Thoracic aorta (tissue), 2 donors: ENCODE results near the gene MORN3. TPM values are rescaled to one million over a fixed set of nuclear protein-coding genes. Genes with fewer than 3 reads are reported as not detected.

Experiments
- ATAC-seq: fragments of 150-250 bp; one replicate; pipeline ENCODE4 v1.8.0; 2017; ENCODE audit warnings: low read depth; ENCODE audit not compliant: insufficient number of reproducible peaks, low FRiP score
- DNase-seq: peaks from one replicate; pipeline ENCODE4 v3.0.0-alpha.2; 2020; ENCODE audit warnings: low spot score
- H3K27ac ChIP-seq, 2 donors: fragments of 200-600 bp; sonication (generic); 1 replicate in 1 of 2; 2 replicates in 1 of 2; pipeline ENCODE4 v1.5.1; 2016; ENCODE audit warnings: mild to moderate bottlenecking in 2 of 2, moderate library complexity in 2 of 2
- H3K27me3 ChIP-seq: fragments of 200-600 bp; sonication (generic); replicated peaks from 2 replicates; pipeline ENCODE4 v1.6.0; 2016; ENCODE audit warnings: mild to moderate bottlenecking; ENCODE audit not compliant: insufficient read depth
- H3K36me3 ChIP-seq: fragments of 200-600 bp; sonication (generic); one replicate; pipeline ENCODE4 v1.5.1; 2016
- H3K4me1 ChIP-seq, 2 donors: fragments of 200-600 bp; sonication (generic); 1 replicate in 1 of 2; 2 replicates in 1 of 2; pipeline versions ENCODE4 v1.5.1 to v1.6.0; 2016; ENCODE audit warnings: low read depth in 2 of 2, mild to moderate bottlenecking in 1 of 2; ENCODE audit not compliant: control insufficient read depth in 1 of 2
- H3K4me3 ChIP-seq: fragments of 200-600 bp; sonication (generic); 2 replicates; pipeline ENCODE4 v1.5.1; 2016; ENCODE audit warnings: mild to moderate bottlenecking
- H3K9me3 ChIP-seq: fragments of 200-600 bp; sonication (generic); 2 replicates; pipeline ENCODE4 v1.5.1; 2016
- CTCF ChIP-seq: fragments of 200-600 bp; sonication (generic); IDR thresholded peaks from one replicate; pipeline ENCODE4 v1.5.1; 2019; ENCODE audit warnings: antibody characterized with exemption
- total RNA-seq, 2 donors: library from RNA; depleted of rRNA; stranded (reverse); fragments of >200 nt; gene quantifications; one replicate each; pipeline versions ENCODE4 v1.1.0 to v1.2.3, GENCODE V29; 2016

Gene MORN3
- total RNA-seq, 2 donors from 2014 or later: 0.78 TPM; not detected in 1

- peaks cover 3 to 18% of the 10 kb centered on the region in 2 donors for H3K4me1 ChIP-seq
- no peaks in the 10 kb centered on the region for H3K36me3 ChIP-seq
- no peaks in the 10 kb centered on the region for H3K9me3 ChIP-seq
- ATAC-seq (no peak), DNase-seq (no peak)
- H3K4me3 ChIP-seq: no peak overlapping the region
- no peaks in the 10 kb centered on the region for H3K27me3 ChIP-seq
- no peak overlapping the region for H3K27ac ChIP-seq
- TF ChIP-seq CTCF: no peak
These were observed 61.2 kb downstream of the MORN3 start for GRCh38 chr12:121608301-121608700.

- H3K36me3 ChIP-seq: no peaks in the 10 kb centered on the region
- no peak overlapping the region for H3K4me3 ChIP-seq
- ATAC-seq (no peak), DNase-seq (no peak)
- H3K27ac ChIP-seq: no peak overlapping the region
- no peak for TF ChIP-seq CTCF
- no peaks in the 10 kb centered on the region for H3K9me3 ChIP-seq
- no peaks in the 10 kb centered on the region for H3K27me3 ChIP-seq
- H3K4me1 ChIP-seq: no peaks in the 10 kb centered on the region
These were observed 65.9 kb downstream of the MORN3 start for GRCh38 chr12:121603581-121603980.

- Histone ChIP-seq H3K4me3 (no peak overlapping the region), H3K27me3 (no peaks in the 10 kb centered on the region), H3K9me3 (no peaks in the 10 kb centered on the region), H3K36me3 (no peaks in the 10 kb centered on the region), H3K4me1 (no peaks in the 10 kb centered on the region), H3K27ac (no peak overlapping the region)
- TF ChIP-seq CTCF: no peak
- DNase-seq: no peak
- no peak for ATAC-seq
These were observed 66.7 kb downstream of the MORN3 start for GRCh38 chr12:121602766-121603165.

GRCh38 chr12:121600702-121601336, 68.6 kb downstream of the MORN3 start:
- ATAC-seq (no peak), DNase-seq (no peak)
- no peaks in the 10 kb centered on the region for H3K9me3 ChIP-seq
- no peak overlapping the region for H3K27ac ChIP-seq
- no peak overlapping the region for H3K4me3 ChIP-seq
- no peaks in the 10 kb centered on the region for H3K36me3 ChIP-seq
- H3K27me3 ChIP-seq: no peaks in the 10 kb centered on the region
- no peak for TF ChIP-seq CTCF
- H3K4me1 ChIP-seq: no peaks in the 10 kb centered on the region

Other genes with a start within 250 kb of the MORN3 start
- gene KDM2B, start 88.6 kb downstream of the MORN3 start, total RNA-seq: 10 to 100 TPM; 15.0 to 22.5 TPM
- 1 to 10 TPM; 4.7 to 6.6 TPM for gene ORAI1, start 43.1 kb downstream of the MORN3 start, total RNA-seq
- gene TMEM120B, start 43.1 kb upstream of the MORN3 start, total RNA-seq: 1 to 10 TPM; 7.3 to 8.8 TPM
- 10 to 100 TPM; 12.0 to 30.2 TPM for gene RHOF, start 124.0 kb upstream of the MORN3 start, total RNA-seq
- gene SETD1B, start 134.4 kb upstream of the MORN3 start, total RNA-seq: 10 to 100 TPM; 21.9 to 32.7 TPM
- 1 to 10 TPM; 1.2 to 6.8 TPM for gene HPD, start 189.2 kb upstream of the MORN3 start, total RNA-seq
- gene PSMD9, start 219.1 kb upstream of the MORN3 start, total RNA-seq: 100 to 1,000 TPM in 1 of 2 donors, 10 to 100 TPM in 1; 93.4 to 101 TPM
- gene CFAP251, start 248.9 kb upstream of the MORN3 start, total RNA-seq: 1 to 10 TPM; 3.4 to 6.9 TPM